Astrocyte (in vitro differentiated cells and primary cell): ENCODE measurements around the gene FBXO7. TPM values are rescaled to one million over a fixed set of nuclear protein-coding genes. Genes with fewer than 3 reads are reported as not detected.

Experiments
- DNase-seq: peaks from one replicate; pipeline ENCODE4 v3.0.0-alpha.2; 2010; ENCODE audit warnings: low read depth
- FAIRE-seq: peaks from 2 replicates; lab custom pipeline; 2011; peaks lifted over from hg19 to GRCh38; lab: Jason Lieb, UNC
- H2AFZ ChIP-seq: 2 replicates; pipeline ENCODE4 v1.6.0; 2012; ENCODE audit warnings: low read depth, low read length, inconsistent platforms
- H3K27ac ChIP-seq: 2 replicates; pipeline ENCODE4 v1.5.1; 2011; ENCODE audit warnings: low read depth, low read length, inconsistent platforms
- H3K27me3 ChIP-seq: 2 replicates; pipeline ENCODE4 v1.6.0; 2011; ENCODE audit warnings: low read length, inconsistent platforms; ENCODE audit not compliant: insufficient read depth
- H3K36me3 ChIP-seq: 2 replicates; pipeline ENCODE4 v1.5.1; 2011; ENCODE audit warnings: low read length, inconsistent platforms; ENCODE audit not compliant: insufficient read depth
- H3K4me1 ChIP-seq: 2 replicates; pipeline ENCODE4 v1.5.1; 2011; ENCODE audit warnings: low read length, inconsistent platforms; ENCODE audit not compliant: insufficient read depth
- H3K4me2 ChIP-seq: 2 replicates; pipeline ENCODE4 v1.6.0; 2012; ENCODE audit warnings: low read length, inconsistent platforms
- H3K4me3 ChIP-seq: 2 replicates; pipeline ENCODE4 v1.5.1; 2011; ENCODE audit warnings: low read depth, mild to moderate bottlenecking, low read length, inconsistent platforms; ENCODE audit not compliant: insufficient read depth
- H3K79me2 ChIP-seq: 2 replicates; pipeline ENCODE4 v1.6.0; 2012; ENCODE audit warnings: mild to moderate bottlenecking, low read length, inconsistent platforms; ENCODE audit not compliant: insufficient read depth
- H3K9ac ChIP-seq: 2 replicates; pipeline ENCODE4 v1.6.0; 2012; ENCODE audit warnings: mild to moderate bottlenecking, low read length, inconsistent platforms
- H3K9me3 ChIP-seq: 2 replicates; pipeline ENCODE4 v1.5.1; 2012; ENCODE audit warnings: low read depth, mild to moderate bottlenecking, low read length, inconsistent platforms; ENCODE audit not compliant: insufficient read depth
- H4K20me1 ChIP-seq: 2 replicates; pipeline ENCODE4 v1.6.0; 2012; ENCODE audit warnings: low read length, inconsistent platforms; ENCODE audit not compliant: insufficient read depth
- H3K27ac Mint-ChIP-seq: one replicate; pipeline ENCODE4 v1.8.0; 2021; ENCODE audit warnings: mild to moderate bottlenecking, mixed read lengths; ENCODE audit not compliant: unreplicated experiment
- H3K27me3 Mint-ChIP-seq: one replicate; pipeline ENCODE4 v1.8.0; 2021; ENCODE audit warnings: low read depth, mixed read lengths; ENCODE audit not compliant: unreplicated experiment
- H3K36me3 Mint-ChIP-seq: one replicate; pipeline ENCODE4 v1.8.0; 2021; ENCODE audit warnings: low read depth, mixed read lengths; ENCODE audit not compliant: unreplicated experiment
- H3K4me1 Mint-ChIP-seq: one replicate; pipeline ENCODE4 v1.8.0; 2021; ENCODE audit warnings: low read depth, mixed read lengths; ENCODE audit not compliant: unreplicated experiment
- H3K4me3 Mint-ChIP-seq: one replicate; pipeline ENCODE4 v1.8.0; 2021; ENCODE audit warnings: mild to moderate bottlenecking, moderate library complexity, mixed read lengths; ENCODE audit not compliant: unreplicated experiment
- H3K9me3 Mint-ChIP-seq: one replicate; pipeline ENCODE4 v1.8.0; 2021; ENCODE audit warnings: mild to moderate bottlenecking, mixed read lengths; ENCODE audit not compliant: unreplicated experiment
- EZH2 ChIP-seq: IDR thresholded peaks from 2 replicates; pipeline ENCODE4 v1.6.1; 2012; ENCODE audit warnings: mild to moderate bottlenecking, low read length, inconsistent platforms; ENCODE audit not compliant: insufficient read depth
- total RNA-seq: library from RNA; stranded (reverse); gene quantifications from 2 replicates; pipeline ENCODE4 v1.2.1, GENCODE V29; 2021
- TF ChIP-seq, protein P1 (sequence below): IDR thresholded peaks from 2 replicates; pipeline ENCODE4 v1.5.1; 2011; ENCODE audit warnings: low read depth, mild to moderate bottlenecking, inconsistent platforms, low read length, moderate library complexity; ENCODE audit not compliant: insufficient read depth

FBXO7 gene
- total RNA-seq, 1 donor from 2014 or later, result 85.9 TPM

GRCh38 chr22:32527756-32528155, 53.1 kb downstream of the FBXO7 start:
- no peak for TF ChIP-seq EZH2
- TF ChIP-seq, protein P1, sequence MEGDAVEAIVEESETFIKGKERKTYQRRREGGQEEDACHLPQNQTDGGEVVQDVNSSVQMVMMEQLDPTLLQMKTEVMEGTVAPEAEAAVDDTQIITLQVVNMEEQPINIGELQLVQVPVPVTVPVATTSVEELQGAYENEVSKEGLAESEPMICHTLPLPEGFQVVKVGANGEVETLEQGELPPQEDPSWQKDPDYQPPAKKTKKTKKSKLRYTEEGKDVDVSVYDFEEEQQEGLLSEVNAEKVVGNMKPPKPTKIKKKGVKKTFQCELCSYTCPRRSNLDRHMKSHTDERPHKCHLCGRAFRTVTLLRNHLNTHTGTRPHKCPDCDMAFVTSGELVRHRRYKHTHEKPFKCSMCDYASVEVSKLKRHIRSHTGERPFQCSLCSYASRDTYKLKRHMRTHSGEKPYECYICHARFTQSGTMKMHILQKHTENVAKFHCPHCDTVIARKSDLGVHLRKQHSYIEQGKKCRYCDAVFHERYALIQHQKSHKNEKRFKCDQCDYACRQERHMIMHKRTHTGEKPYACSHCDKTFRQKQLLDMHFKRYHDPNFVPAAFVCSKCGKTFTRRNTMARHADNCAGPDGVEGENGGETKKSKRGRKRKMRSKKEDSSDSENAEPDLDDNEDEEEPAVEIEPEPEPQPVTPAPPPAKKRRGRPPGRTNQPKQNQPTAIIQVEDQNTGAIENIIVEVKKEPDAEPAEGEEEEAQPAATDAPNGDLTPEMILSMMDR, result no peak
- DNase-seq, result no peak

DNA sequence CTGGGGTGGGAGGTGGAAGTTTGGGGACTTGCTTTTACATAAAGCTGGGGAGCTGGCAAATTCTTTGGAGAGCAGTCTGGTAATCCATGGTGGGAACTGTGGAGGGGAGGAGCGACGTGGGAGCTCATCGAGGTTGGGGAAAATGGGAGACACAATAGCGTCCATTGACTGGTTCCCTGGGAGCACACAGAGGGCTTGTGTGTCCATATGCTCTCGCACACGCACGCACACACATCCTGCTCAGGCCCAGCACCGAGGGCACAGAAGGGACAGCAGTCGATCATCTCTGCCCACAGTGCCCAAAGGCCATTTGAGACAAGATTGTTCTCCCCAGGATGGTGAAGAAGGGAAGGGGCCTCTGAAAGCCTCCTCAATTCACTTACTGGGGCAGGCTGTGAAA, 53.7 kb downstream of the FBXO7 start:
- Mint-ChIP-seq H3K36me3 (peaks cover 2% of the 10 kb centered on the region), H3K27me3 (peaks cover 6% of the 10 kb centered on the region), H3K27ac (no peak overlapping the region), H3K4me3 (no peak overlapping the region), H3K4me1 (peaks cover 16% of the 10 kb centered on the region), H3K9me3 (no peaks in the 10 kb centered on the region)
- H3K4me2 ChIP-seq, result no peak overlapping the region
- H3K4me1 ChIP-seq, result peaks cover 14% of the 10 kb centered on the region
- no peak overlapping the region for H3K27ac ChIP-seq
- FAIRE-seq (no peak), DNase-seq (no peak)
- H3K27me3 ChIP-seq, result no peaks in the 10 kb centered on the region
- no peaks in the 10 kb centered on the region for H4K20me1 ChIP-seq
- no peak for TF ChIP-seq EZH2
- TF ChIP-seq, protein P1, result no peak
- H3K36me3 ChIP-seq, result no peaks in the 10 kb centered on the region
- no peak overlapping the region for H3K4me3 ChIP-seq
- no peak overlapping the region for H2AFZ ChIP-seq
- H3K9me3 ChIP-seq, result no peaks in the 10 kb centered on the region
- no peaks in the 10 kb centered on the region for H3K79me2 ChIP-seq
- no peak overlapping the region for H3K9ac ChIP-seq

More at GRCh38 chr22:32527756-32528155, 53.1 kb downstream of the FBXO7 start:
- Mint-ChIP-seq H3K27ac (no peak overlapping the region), H3K4me3 (no peak overlapping the region), H3K36me3 (peaks cover 2% of the 10 kb centered on the region), H3K4me1 (peaks cover 13% of the 10 kb centered on the region), H3K9me3 (no peaks in the 10 kb centered on the region), H3K27me3 (peaks cover 6% of the 10 kb centered on the region)
- H3K9me3 ChIP-seq, result no peaks in the 10 kb centered on the region
- no peak overlapping the region for H3K9ac ChIP-seq
- H3K4me2 ChIP-seq, result no peak overlapping the region
- no peaks in the 10 kb centered on the region for H3K79me2 ChIP-seq
- no peak for FAIRE-seq
- no peak overlapping the region for H2AFZ ChIP-seq
- H3K4me3 ChIP-seq, result no peak overlapping the region
- H4K20me1 ChIP-seq, result no peaks in the 10 kb centered on the region
- no peaks in the 10 kb centered on the region for H3K36me3 ChIP-seq
- H3K4me1 ChIP-seq, result peaks cover 8% of the 10 kb centered on the region
- H3K27ac ChIP-seq, result no peak overlapping the region
- no peaks in the 10 kb centered on the region for H3K27me3 ChIP-seq

DNA sequence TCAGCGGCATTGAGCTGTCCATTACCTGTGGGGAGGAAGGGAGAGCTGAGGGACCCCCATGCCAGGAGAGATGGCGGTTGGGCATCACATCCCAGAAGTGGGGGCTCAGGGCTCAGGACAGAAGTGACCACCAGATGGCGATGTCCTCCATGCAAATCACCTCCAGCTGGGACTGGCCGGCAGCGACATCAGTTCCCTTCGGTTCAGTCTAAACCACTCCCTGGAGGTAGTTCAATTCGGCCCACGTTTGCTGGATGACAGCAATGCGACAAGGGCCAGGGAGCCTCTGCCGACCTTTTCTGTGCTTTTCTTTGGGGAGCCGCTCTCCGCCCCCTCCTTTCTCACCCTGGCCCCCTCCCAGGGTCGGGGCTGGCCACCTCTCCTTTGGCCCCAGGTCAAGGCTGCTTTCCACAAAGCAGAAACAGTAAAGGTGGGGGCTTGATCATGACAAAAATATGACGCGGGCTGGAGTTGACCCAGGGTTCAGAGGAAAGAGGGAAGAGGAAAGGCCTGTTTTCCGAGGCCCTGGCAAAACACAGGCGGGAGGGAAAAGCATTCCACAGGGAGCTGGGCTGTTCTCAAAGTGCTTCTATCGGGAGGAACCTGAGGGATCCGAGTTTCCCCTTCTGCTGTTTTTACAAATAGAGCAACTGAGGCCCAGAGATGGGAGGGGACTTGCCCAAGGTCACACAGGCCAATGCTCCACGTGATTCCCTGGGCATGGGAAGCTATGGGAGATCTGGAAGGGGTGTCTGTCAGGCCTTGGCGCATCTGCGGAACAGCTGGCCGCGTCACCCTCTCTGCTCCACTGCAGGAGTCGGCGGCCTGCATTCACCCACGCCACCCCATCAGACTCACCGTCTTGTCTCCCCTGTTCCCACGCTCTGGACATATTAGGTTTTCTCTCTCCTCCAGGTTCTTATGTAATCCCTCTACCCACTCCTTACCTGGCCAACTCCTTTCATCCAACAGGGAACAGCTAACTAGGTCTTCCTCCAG, 54.7 kb downstream of the FBXO7 start:
- Histone ChIP-seq H3K27ac (no peak overlapping the region), H3K4me3 (no peak overlapping the region), H3K4me2 (peak overlapping the region; percentile 51), H2AFZ (no peak overlapping the region), H3K36me3 (no peaks in the 10 kb centered on the region), H3K79me2 (no peaks in the 10 kb centered on the region), H3K27me3 (no peaks in the 10 kb centered on the region), H3K4me1 (peaks cover 23% of the 10 kb centered on the region), H3K9ac (no peak overlapping the region), H3K9me3 (no peaks in the 10 kb centered on the region), H4K20me1 (no peaks in the 10 kb centered on the region)
- Mint-ChIP-seq H3K27me3 (peaks cover 3% of the 10 kb centered on the region), H3K9me3 (no peaks in the 10 kb centered on the region), H3K4me3 (no peak overlapping the region), H3K4me1 (peaks cover 22% of the 10 kb centered on the region), H3K27ac (no peak overlapping the region), H3K36me3 (no peaks in the 10 kb centered on the region)
- FAIRE-seq (peak; percentile 86), DNase-seq (peak; percentile 60)
- TF ChIP-seq, protein P1, result peak; percentile 78
- no peak for TF ChIP-seq EZH2
